Ramos (cell line): ENCODE results near the gene CRY1.

Source experiments
- in situ Hi-C: fragments of 300-500 bp; cut with MboI; formaldehyde crosslinking; loops from one replicate; pipeline ENCODE4 v1.14.3; 2022; ENCODE audit warnings: low sequenced_read_pairs; ENCODE audit not compliant: unreplicated experiment

The CRY1 gene

GRCh38 chr12:107093417-107094182, at the start of gene CRY1:
TSS of gene CRY1 (minus strand) at chr12:107093549. CDS start at chr12:107092961, 588 bp downstream.
- in situ Hi-C loops, result no loop called here

- in situ Hi-C loops, result no loop called here
Observed at GRCh38 chr12:107139787-107140186, 46.4 kb upstream of the CRY1 start.

- in situ Hi-C loops, result no loop called here
Observed at GRCh38 chr12:107138990-107139389, 45.6 kb upstream of the CRY1 start.

- in situ Hi-C loops, result no loop called here
Observed at GRCh38 chr12:107135177-107135576, 41.8 kb upstream of the CRY1 start.

GRCh38 chr12:107134558-107134957, 41.2 kb upstream of the CRY1 start:
- in situ Hi-C loops, result loop anchor here (5.0 kb wide), 1 partner anchor 478 kb away; no protein-coding TSS in a partner anchor

GRCh38 chr12:107133462-107133861, 40.1 kb upstream of the CRY1 start:
- in situ Hi-C loops, result loop anchor here (5.0 kb wide), 1 partner anchor 479 kb away; no protein-coding TSS in a partner anchor

- in situ Hi-C loops, result loop anchor here (5.0 kb wide), 1 partner anchor 480 kb away; no protein-coding TSS in a partner anchor
Observed at GRCh38 chr12:107131832-107132616, 38.7 kb upstream of the CRY1 start.

- in situ Hi-C loops, result loop anchor here (5.0 kb wide), 1 partner anchor 481 kb away; no protein-coding TSS in a partner anchor
Observed at GRCh38 chr12:107130830-107131611, 37.7 kb upstream of the CRY1 start.

GRCh38 chr12:107129315-107129930, 36.1 kb upstream of the CRY1 start:
- in situ Hi-C loops, result no loop called here

GRCh38 chr12:107127482-107128430, 34.4 kb upstream of the CRY1 start:
- in situ Hi-C loops, result no loop called here

- in situ Hi-C loops, result no loop called here
Observed at GRCh38 chr12:107126796-107127481, 33.6 kb upstream of the CRY1 start.

- in situ Hi-C loops, result no loop called here
Observed at GRCh38 chr12:107125833-107126232, 32.5 kb upstream of the CRY1 start.

- in situ Hi-C loops, result no loop called here
Observed at GRCh38 chr12:107122452-107122958, 29.2 kb upstream of the CRY1 start.

GRCh38 chr12:107119091-107119490, 25.7 kb upstream of the CRY1 start:
- in situ Hi-C loops, result no loop called here

GRCh38 chr12:107118624-107119023, 25.3 kb upstream of the CRY1 start:
- in situ Hi-C loops, result no loop called here

- in situ Hi-C loops, result no loop called here
Observed at GRCh38 chr12:107115119-107115518, 21.8 kb upstream of the CRY1 start.

GRCh38 chr12:107111314-107111713, 18.0 kb upstream of the CRY1 start:
- in situ Hi-C loops, result no loop called here
